Muscle of leg (tissue), 11 donors: ENCODE measurements around the gene BRSK2. TPM values are rescaled to one million over a fixed set of nuclear protein-coding genes. Genes with fewer than 3 reads are reported as not detected.

Experiments used
- DNase-seq: peaks from one replicate; pipeline ENCODE4 v3.0.0; 2013
- H3K27ac ChIP-seq: one replicate; pipeline ENCODE4 v1.5.1; 2013; ENCODE audit warnings: mild to moderate bottlenecking, low read length, control low read depth
- H3K27me3 ChIP-seq: one replicate; pipeline ENCODE4 v1.6.1; 2013; ENCODE audit warnings: low read length; ENCODE audit not compliant: control insufficient read depth, insufficient read depth
- H3K36me3 ChIP-seq: one replicate; pipeline ENCODE4 v1.6.1; 2013; ENCODE audit warnings: low read length; ENCODE audit not compliant: control insufficient read depth, insufficient read depth
- H3K4me1 ChIP-seq: one replicate; pipeline ENCODE4 v1.6.1; 2013; ENCODE audit warnings: low read length; ENCODE audit not compliant: control insufficient read depth, insufficient read depth
- H3K4me3 ChIP-seq: one replicate; pipeline ENCODE4 v1.5.1; 2013; ENCODE audit warnings: low read length, control low read depth
- H3K9me3 ChIP-seq: replicated peaks from 2 replicates; pipeline ENCODE4 v1.6.1; 2013; ENCODE audit warnings: low read depth, low read length; ENCODE audit not compliant: control insufficient read depth
- WGBS: methylation state at CpG from one replicate; pipeline ENCODE4 v1.1.5; 2013; ENCODE audit warnings: missing lambda C conversion rate; ENCODE audit not compliant: insufficient coverage; 5-methylcytosine and 5-hydroxymethylcytosine counted together
- polyA plus RNA-seq, 8 donors: library from polyadenylated mRNA; unstranded; fragments of 120-200 nt; gene quantifications; one replicate each; pipeline versions ENCODE4 v1.2.1 to v1.2.3, GENCODE V29; 2013; ENCODE audit warnings: inconsistent platforms in 1 of 8, low replicate concordance in 1 of 8; ENCODE audit not compliant: insufficient read length in 8 of 8, insufficient read depth in 1 of 8
- total RNA-seq: library from RNA; stranded (reverse); fragments of 120-200 nt; gene quantifications from one replicate; pipeline ENCODE4 v1.2.4, GENCODE V29; 2013

Gene BRSK2
- total and polyA plus RNA-seq, 9 donors = 0.44 to 2.3 (median 1.2) TPM

- WGBS = 82% methylated on average over 9 of the region's 9 CpGs
- H3K36me3 ChIP-seq = no peaks in the 10 kb centered on the region
- no peak for DNase-seq
Observed at GRCh38 chr11:1368216-1368615, 21.5 kb upstream of the BRSK2 start.

GRCh38 chr11:1368966-1369365, 20.8 kb upstream of the BRSK2 start:
- no peak overlapping the region for H3K4me3 ChIP-seq
- 83% methylated on average over 16 of the region's 16 CpGs for WGBS

More at GRCh38 chr11:1368216-1368615, 21.5 kb upstream of the BRSK2 start:
- Histone ChIP-seq H3K27me3 (peaks cover 5% of the 10 kb centered on the region), H3K4me3 (no peak overlapping the region), H3K9me3 (peaks cover 13% of the 10 kb centered on the region), H3K4me1 (no peaks in the 10 kb centered on the region), H3K27ac (no peak overlapping the region)

GRCh38 chr11:1369371-1370005, 20.2 kb upstream of the BRSK2 start:
- no peak overlapping the region for H3K27ac ChIP-seq
- no peaks in the 10 kb centered on the region for H3K4me1 ChIP-seq
- DNase-seq = no peak
- no peak overlapping the region for H3K4me3 ChIP-seq
- H3K9me3 ChIP-seq = peaks cover 9% of the 10 kb centered on the region
- WGBS = 81% methylated on average over 17 of the region's 18 CpGs
- H3K27me3 ChIP-seq = peaks cover 11% of the 10 kb centered on the region
- H3K36me3 ChIP-seq = no peaks in the 10 kb centered on the region

More at GRCh38 chr11:1368966-1369365, 20.8 kb upstream of the BRSK2 start:
- H3K27ac ChIP-seq = no peak overlapping the region
- no peaks in the 10 kb centered on the region for H3K4me1 ChIP-seq
- no peak for DNase-seq
- H3K27me3 ChIP-seq = peaks cover 8% of the 10 kb centered on the region
- H3K9me3 ChIP-seq = peaks cover 11% of the 10 kb centered on the region
- H3K36me3 ChIP-seq = no peaks in the 10 kb centered on the region

- Histone ChIP-seq H3K4me1 (no peaks in the 10 kb centered on the region), H3K36me3 (no peaks in the 10 kb centered on the region), H3K27ac (no peak overlapping the region), H3K9me3 (peaks cover 5% of the 10 kb centered on the region), H3K27me3 (peaks cover 14% of the 10 kb centered on the region), H3K4me3 (no peak overlapping the region)
- no peak for DNase-seq
- 80% methylated on average over 29 of the region's 38 CpGs for WGBS
Observed at GRCh38 chr11:1370186-1371025, 19.3 kb upstream of the BRSK2 start.

GRCh38 chr11:1371026-1371325, 18.8 kb upstream of the BRSK2 start:
- H3K27me3 ChIP-seq = peaks cover 14% of the 10 kb centered on the region
- no peaks in the 10 kb centered on the region for H3K4me1 ChIP-seq
- no peak overlapping the region for H3K4me3 ChIP-seq
- DNase-seq = no peak
- 81% methylated on average over 8 of the region's 11 CpGs for WGBS
- peaks cover 1% of the 10 kb centered on the region for H3K9me3 ChIP-seq
- H3K36me3 ChIP-seq = no peaks in the 10 kb centered on the region
- no peak overlapping the region for H3K27ac ChIP-seq

- WGBS = 85% methylated on average over 13 of the region's 13 CpGs
- DNase-seq = no peak
- Histone ChIP-seq H3K27ac (no peak overlapping the region), H3K36me3 (no peaks in the 10 kb centered on the region), H3K4me3 (no peak overlapping the region), H3K9me3 (no peaks in the 10 kb centered on the region), H3K27me3 (peaks cover 14% of the 10 kb centered on the region), H3K4me1 (no peaks in the 10 kb centered on the region)
Observed at GRCh38 chr11:1371377-1371776, 18.4 kb upstream of the BRSK2 start.

GRCh38 chr11:1371836-1372465, 17.8 kb upstream of the BRSK2 start:
- Histone ChIP-seq H3K27me3 (peaks cover 14% of the 10 kb centered on the region), H3K27ac (no peak overlapping the region), H3K36me3 (no peaks in the 10 kb centered on the region), H3K9me3 (no peaks in the 10 kb centered on the region), H3K4me1 (no peaks in the 10 kb centered on the region), H3K4me3 (no peak overlapping the region)
- 80% methylated on average over 24 of the region's 26 CpGs for WGBS
- no peak for DNase-seq

GRCh38 chr11:1372660-1373059, 17.1 kb upstream of the BRSK2 start:
- 85% methylated on average over 5 of the region's 8 CpGs for WGBS
- H3K27me3 ChIP-seq = peaks cover 17% of the 10 kb centered on the region
- DNase-seq = no peak
- H3K27ac ChIP-seq = no peak overlapping the region
- H3K36me3 ChIP-seq = no peaks in the 10 kb centered on the region
- no peak overlapping the region for H3K4me3 ChIP-seq
- H3K4me1 ChIP-seq = no peaks in the 10 kb centered on the region
- H3K9me3 ChIP-seq = no peaks in the 10 kb centered on the region

GRCh38 chr11:1373536-1374214, 16.1 kb upstream of the BRSK2 start:
- H3K27ac ChIP-seq = no peak overlapping the region
- H3K4me3 ChIP-seq = no peak overlapping the region
- no peaks in the 10 kb centered on the region for H3K4me1 ChIP-seq
- H3K36me3 ChIP-seq = no peaks in the 10 kb centered on the region
- no peak for DNase-seq
- H3K27me3 ChIP-seq = peaks cover 15% of the 10 kb centered on the region
- H3K9me3 ChIP-seq = no peaks in the 10 kb centered on the region
- WGBS = 48% methylated on average over 9 of the region's 22 CpGs
